Erythroblast (primary cell): ENCODE data around the gene MAML2.

Experiments
- DNase-seq, 2 experiments: peaks; one replicate each; lab custom pipeline; 2025; lab: John Stamatoyannopoulos, UW
- GATA1 ChIP-seq: IDR thresholded peaks from 2 replicates; pipeline ENCODE4 v1.6.1; 2011; ENCODE audit warnings: low read depth, mild to moderate bottlenecking, control low read depth, low read length, moderate library complexity
- POLR2A ChIP-seq: IDR thresholded peaks from 2 replicates; pipeline ENCODE4 v1.6.1; 2011; ENCODE audit warnings: mild to moderate bottlenecking, low read length

Gene MAML2

GRCh38 chr11:95939091-95939490, 403.9 kb downstream of the MAML2 start:
- TF ChIP-seq GATA1 (no peak), POLR2A (no peak)

GRCh38 chr11:95937358-95937757, 405.6 kb downstream of the MAML2 start:
- TF ChIP-seq GATA1 (no peak), POLR2A (no peak)
- DNase-seq, result peak; percentile 19 to 26

More at GRCh38 chr11:95939091-95939490, 403.9 kb downstream of the MAML2 start:
- DNase-seq, result no peak

GRCh38 chr11:95933594-95933993, 409.4 kb downstream of the MAML2 start:
- DNase-seq, result no peak
- TF ChIP-seq GATA1 (no peak), POLR2A (no peak)

GRCh38 chr11:95931916-95932315, 411.1 kb downstream of the MAML2 start:
- TF ChIP-seq POLR2A (no peak), GATA1 (no peak)
- DNase-seq, result no peak

- TF ChIP-seq POLR2A (no peak), GATA1 (no peak)
- no peak for DNase-seq
These were observed 412.0 kb downstream of the MAML2 start for GRCh38 chr11:95930948-95931347.

- DNase-seq, result no peak
- no peak for TF ChIP-seq POLR2A
- TF ChIP-seq GATA1, result no peak
These were observed 416.3 kb downstream of the MAML2 start for GRCh38 chr11:95926726-95927125.
